22Rv1 (cell line): Measurements from ENCODE around the gene RFESD.

ENCODE experiments used
- CTCF ChIP-seq: fragments of 450-650 bp; IDR thresholded peaks from 2 replicates; pipeline ENCODE4 v1.5.1; 2017; ENCODE audit warnings: mild to moderate bottlenecking
- ZFX ChIP-seq: fragments of 450-650 bp; IDR thresholded peaks from 2 replicates; pipeline ENCODE4 v1.6.1; 2017; ENCODE audit warnings: antibody characterized with exemption, borderline replicate concordance

DNA sequence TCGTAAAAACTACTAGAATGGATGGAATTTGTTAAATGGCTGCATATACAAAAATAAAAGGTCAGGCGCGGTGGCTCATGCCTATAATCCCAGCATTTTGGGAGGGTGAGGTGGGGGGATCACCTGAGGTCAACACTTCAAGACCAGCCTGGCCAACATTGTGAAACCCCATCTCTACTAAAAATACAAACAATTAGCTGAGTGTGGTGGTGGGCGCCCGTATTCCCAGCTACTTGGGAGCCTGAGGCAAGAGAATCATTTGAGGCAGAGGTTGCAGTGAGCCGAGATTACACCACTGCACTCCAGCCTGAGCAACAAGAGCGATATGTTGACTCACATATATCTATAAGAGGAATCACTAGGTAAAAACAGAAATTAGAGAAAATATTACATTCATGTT, 36.0 kb upstream of the RFESD start:
- TF ChIP-seq CTCF (no peak), ZFX (no peak)
